Camera-type eye (tissue), 1 donor: ENCODE results near the gene LRRC36. TPM values are rescaled to one million over a fixed set of nuclear protein-coding genes. Genes with fewer than 3 reads are reported as not detected.

ENCODE experiments used
- total RNA-seq: library from RNA; depleted of rRNA; stranded (reverse); fragments of >200 nt; gene quantifications from one replicate; pipeline ENCODE4 v1.2.3, GENCODE V29; 2014

The LRRC36 gene, protein sequence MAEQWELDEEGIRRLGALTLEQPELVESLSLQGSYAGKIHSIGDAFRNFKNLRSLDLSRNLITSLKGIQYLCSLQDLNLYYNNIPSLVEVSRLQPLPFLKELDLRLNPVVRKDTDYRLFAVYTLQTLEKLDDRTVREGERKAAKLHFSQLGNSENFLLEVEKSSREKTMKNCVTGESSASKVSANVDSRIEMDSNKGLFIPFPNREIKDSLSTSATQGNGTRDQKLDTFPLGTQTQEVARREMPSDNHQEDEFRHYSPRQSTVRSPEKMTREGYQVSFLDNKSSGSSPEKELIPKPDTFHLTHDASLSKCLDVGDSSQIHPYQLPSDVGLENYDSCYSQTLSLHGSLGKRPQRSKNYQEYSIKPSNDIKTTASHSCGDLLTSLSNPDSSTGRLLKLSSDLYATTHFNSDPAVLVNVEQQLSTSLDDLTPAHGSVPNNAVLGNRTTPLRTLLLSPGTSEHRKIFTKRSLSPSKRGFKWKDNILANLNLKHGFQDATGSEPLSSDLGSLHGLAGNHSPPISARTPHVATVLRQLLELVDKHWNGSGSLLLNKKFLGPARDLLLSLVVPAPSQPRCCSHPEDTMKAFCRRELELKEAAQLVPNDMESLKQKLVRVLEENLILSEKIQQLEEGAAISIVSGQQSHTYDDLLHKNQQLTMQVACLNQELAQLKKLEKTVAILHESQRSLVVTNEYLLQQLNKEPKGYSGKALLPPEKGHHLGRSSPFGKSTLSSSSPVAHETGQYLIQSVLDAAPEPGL
- 1.5 TPM for total RNA-seq

GRCh38 chr16:67326472-67327309 is at the start of gene LRRC36, which contains the start of gene KCTD19:
Gene LRRC36 (plus strand): TSS chr16:67326815. CDS start chr16:67326863, 48 bp downstream.
Gene KCTD19 (minus strand): TSS chr16:67326741. CDS start chr16:67326707, 34 bp downstream.

DNA sequence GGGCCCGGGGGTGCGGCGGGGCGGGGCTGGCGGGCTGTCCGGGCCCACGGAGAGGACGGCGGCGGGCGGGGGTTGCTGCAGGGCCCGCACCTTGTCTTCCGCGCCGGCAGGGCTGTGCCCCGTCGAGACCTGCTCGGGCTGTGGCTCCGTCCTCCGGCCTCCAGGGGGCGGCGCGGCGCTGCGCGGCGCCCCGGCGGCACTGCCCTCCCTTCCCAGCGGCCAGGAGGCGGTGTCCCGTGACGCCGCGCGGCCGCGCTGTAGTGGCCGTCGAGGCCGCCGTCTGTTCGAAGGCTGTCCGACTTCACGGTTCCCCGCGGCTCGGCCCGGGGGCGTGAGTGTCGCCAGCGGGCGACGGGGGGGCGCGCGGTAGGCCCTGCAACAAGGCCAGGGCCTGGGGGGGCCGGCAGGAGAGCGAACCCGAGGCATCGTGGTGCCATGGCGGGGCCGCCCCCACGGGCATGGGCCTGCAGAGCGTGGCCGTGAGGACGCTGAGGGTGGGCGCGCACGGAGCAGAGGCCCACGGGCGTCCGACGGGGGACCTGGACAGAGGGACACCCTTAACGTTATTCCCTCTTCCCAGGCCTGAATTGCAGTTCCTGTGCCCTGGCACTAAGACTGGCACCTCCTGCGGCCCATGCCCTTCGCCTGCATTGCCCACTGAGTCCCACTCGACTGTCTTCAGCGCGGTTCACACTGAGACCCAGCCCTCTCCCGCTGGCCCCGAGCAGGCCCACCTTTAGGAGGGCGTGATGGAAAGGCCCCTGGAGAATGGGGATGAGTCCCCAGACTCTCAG is 47.1 kb upstream of the LRRC36 start, which contains the start of gene PLEKHG4:
PLEKHG4 (plus strand) TSS at position 237 of the 794 bp plus-strand sequence; CDS start at position 750, 513 bp downstream.

GRCh38 chr16:67393111-67393787 is 66.6 kb downstream of the LRRC36 start, which contains the start of gene TPPP3:
Gene TPPP3 (minus strand): TSS chr16:67393498. CDS start chr16:67391111, 2,387 bp downstream.

DNA sequence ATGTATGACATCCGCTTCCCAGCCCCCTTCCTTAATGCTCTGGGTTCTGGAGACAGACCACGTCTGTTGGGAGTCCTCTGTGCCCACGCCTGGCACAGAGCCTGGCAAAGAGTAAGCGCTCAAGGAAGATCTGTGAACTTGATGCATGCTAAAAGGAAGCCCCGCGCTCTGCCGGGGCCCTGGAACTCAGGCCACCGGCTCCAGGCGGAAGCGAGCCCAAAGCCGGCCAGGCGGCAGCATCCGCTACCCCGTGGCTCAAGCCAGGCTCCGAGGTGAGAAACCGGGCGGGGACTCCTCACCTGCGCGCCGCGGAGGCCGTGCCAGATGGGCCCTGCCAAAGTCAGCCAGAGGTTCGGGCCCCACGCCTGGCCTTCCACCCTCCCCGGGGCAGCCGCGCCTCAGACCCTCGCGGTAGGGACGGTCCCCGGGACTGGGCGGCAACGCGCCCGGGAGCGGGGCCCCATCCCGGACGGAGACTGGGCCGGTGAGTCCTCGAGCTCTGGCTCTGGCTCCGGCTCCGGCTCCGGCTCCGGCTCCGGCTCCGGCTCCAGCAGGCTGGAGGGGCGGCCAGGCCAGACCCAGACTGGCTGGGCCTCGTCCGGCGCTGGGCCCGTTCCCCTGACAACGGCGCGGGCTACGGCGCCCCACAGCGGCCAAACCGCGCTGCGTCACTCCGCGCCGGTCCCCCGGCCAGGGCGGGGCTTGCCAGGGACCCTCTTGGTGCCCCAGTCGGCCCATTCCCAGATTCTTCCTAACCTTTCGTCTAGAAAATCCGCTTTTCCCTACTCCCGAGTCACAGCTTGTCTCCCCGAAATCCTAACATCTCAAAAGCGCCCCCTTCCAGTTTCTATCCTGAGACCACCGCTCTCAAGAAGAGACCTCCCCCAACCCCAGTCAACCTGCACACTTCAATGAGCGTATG is 89.5 kb downstream of the LRRC36 start, which contains the start of gene ZDHHC1:
ZDHHC1 (minus strand) TSS at position 606 of the 922 bp plus-strand sequence. CDS start 8,702 bp downstream, outside the sequence.

DNA sequence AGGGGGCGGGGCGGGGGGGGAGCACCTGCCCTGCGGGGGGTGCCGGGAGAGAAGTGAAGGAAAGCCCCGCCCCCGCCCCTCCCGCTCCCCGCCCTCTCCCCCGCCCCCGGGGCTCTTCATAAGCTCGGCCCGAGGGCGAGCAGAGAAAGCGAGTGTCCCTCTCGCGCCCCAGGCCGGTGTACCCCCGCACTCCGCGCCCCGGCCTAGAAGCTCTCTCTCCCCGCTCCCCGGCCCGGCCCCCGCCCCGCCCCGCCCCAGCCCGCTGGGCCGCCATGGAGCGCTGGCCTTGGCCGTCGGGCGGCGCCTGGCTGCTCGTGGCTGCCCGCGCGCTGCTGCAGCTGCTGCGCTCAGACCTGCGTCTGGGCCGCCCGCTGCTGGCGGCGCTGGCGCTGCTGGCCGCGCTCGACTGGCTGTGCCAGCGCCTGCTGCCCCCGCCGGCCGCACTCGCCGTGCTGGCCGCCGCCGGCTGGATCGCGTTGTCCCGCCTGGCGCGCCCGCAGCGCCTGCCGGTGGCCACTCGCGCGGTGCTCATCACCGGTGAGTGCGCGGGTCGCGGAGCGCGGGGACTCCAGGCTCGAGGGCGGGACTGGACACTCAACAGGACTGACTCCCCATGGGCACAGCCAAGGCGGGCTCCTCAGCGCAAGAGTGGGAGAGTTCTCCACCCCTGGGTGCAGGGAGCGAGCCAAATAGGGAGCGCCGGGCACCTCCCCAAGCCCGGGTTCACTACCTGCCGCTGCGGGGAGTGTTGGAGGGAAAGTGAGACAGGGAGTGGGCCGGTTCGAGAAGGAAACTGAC is 104.6 kb downstream of the LRRC36 start, which contains the start of gene HSD11B2:
HSD11B2 (plus strand) TSS at position 145 of the 798 bp plus-strand sequence; CDS start at position 273, 128 bp downstream.

Other genes with a start within 250 kb of the LRRC36 start
- 28.2 TPM for gene PHAF1, start 216.9 kb upstream of the LRRC36 start, total RNA-seq
- gene B3GNT9, start 175.8 kb upstream of the LRRC36 start, total RNA-seq, result 26.2 TPM
- gene TRADD, start 166.9 kb upstream of the LRRC36 start, total RNA-seq, result 6.3 TPM
- 7.9 TPM for gene FBXL8, start 166.9 kb upstream of the LRRC36 start, total RNA-seq
- gene HSF4, start 162.1 kb upstream of the LRRC36 start, total RNA-seq, result 33.2 TPM
- 12.4 TPM for gene NOL3, start 156.3 kb upstream of the LRRC36 start, total RNA-seq
- 44.2 TPM for gene MATCAP1, start 142.9 kb upstream of the LRRC36 start, total RNA-seq
- gene EXOC3L1, start 136.7 kb upstream of the LRRC36 start, total RNA-seq, result 3.9 TPM
- gene E2F4, start 134.7 kb upstream of the LRRC36 start, total RNA-seq, result 39.0 TPM
- gene ELMO3, start 127.7 kb upstream of the LRRC36 start, total RNA-seq, result 1.4 TPM
- gene TMEM208, start 99.7 kb upstream of the LRRC36 start, total RNA-seq, result 26.4 TPM
- 13.1 TPM for gene FHOD1, start 79.3 kb upstream of the LRRC36 start, total RNA-seq
- gene SLC9A5, start 77.8 kb upstream of the LRRC36 start, total RNA-seq, result 1.0 TPM
- 23.3 TPM for gene PLEKHG4, start 47.3 kb upstream of the LRRC36 start, total RNA-seq
- 0.44 TPM for gene KCTD19, start 74 bp upstream of the LRRC36 start, total RNA-seq
- gene TPPP3, start 66.7 kb downstream of the LRRC36 start, total RNA-seq, result 52.7 TPM
- gene ZDHHC1, start 89.7 kb downstream of the LRRC36 start, total RNA-seq, result 11.1 TPM
- gene HSD11B2, start 104.3 kb downstream of the LRRC36 start, total RNA-seq, result 4.3 TPM
- 136 TPM for gene ATP6V0D1, start 154.3 kb downstream of the LRRC36 start, total RNA-seq
- gene AGRP, start 156.7 kb downstream of the LRRC36 start, total RNA-seq, result not detected
- gene RIPOR1, start 202.0 kb downstream of the LRRC36 start, total RNA-seq, result 101 TPM
- 67.3 TPM for gene CTCF, start 235.7 kb downstream of the LRRC36 start, total RNA-seq